AG04449 (cell line): Measurements from ENCODE around the gene P3H3.

Experiments used
- CTCF ChIA-PET: fragments of 350-600 bp; formaldehyde crosslinking; extraction: SDS; loops from one replicate; lab custom pipeline; 2021; ENCODE audit warnings: antibody characterized with exemption; lab: Yijun Ruan, JAX
- POLR2A ChIA-PET: fragments of 400-600, 350-600 bp; formaldehyde crosslinking; extraction: SDS; loops from one replicate; lab custom pipeline; 2020; ENCODE audit warnings: antibody characterized with exemption, inconsistent platforms; lab: Yijun Ruan, JAX
- DNase-seq: peaks from one replicate; pipeline ENCODE4 v3.0.0-alpha.2; 2010; ENCODE audit warnings: low read depth, low spot score
- H3K4me3 ChIP-seq: 2 replicates; pipeline ENCODE4 v1.5.1; 2011; ENCODE audit warnings: low read depth, mild to moderate bottlenecking, control low read depth, low read length
- CTCF ChIP-seq: IDR thresholded peaks from one replicate; pipeline ENCODE4 v1.5.1; 2011; ENCODE audit warnings: mild to moderate bottlenecking, moderate library complexity, low read length, control low read depth, inconsistent platforms; ENCODE audit not compliant: insufficient read depth; ENCODE audit errors: missing control alignments

The P3H3 gene

GRCh38 chr12:6840330-6840729 lies 12.1 kb downstream of the P3H3 start:
- POLR2A ChIA-PET: interaction anchor here (1.1 to 5.5 kb wide), 3 partner anchors 11 to 28 kb away, joined by 5 to 43 read pairs (median 17); partner anchors contain the start of genes CDCA3, P3H3 and USP5
- H3K4me3 ChIP-seq: no peak overlapping the region
- no peak for TF ChIP-seq CTCF
- DNase-seq: no peak
- CTCF ChIA-PET: interaction anchor here (1.6 to 18.1 kb wide), 6 partner anchors 8 to 87 kb away, joined by 5 to 316 read pairs (median 10); partner anchors contain the start of genes CDCA3, MLF2, P3H3 and SPSB2

GRCh38 chr12:6840761-6841515 lies 12.7 kb downstream of the P3H3 start, which contains the start of gene GNB3:
Gene GNB3, plus strand, starts transcription at chr12:6840925. Its CDS starts 363 bp downstream, at chr12:6841288.
- TF ChIP-seq CTCF: no peak
- ChIA-PET CTCF (interaction anchor here (1.6 to 18.1 kb wide), 5 partner anchors 11 to 88 kb away, joined by 5 to 316 read pairs (median 11); partner anchors contain the start of genes CDCA3, MLF2, P3H3 and SPSB2), POLR2A (interaction anchor here (1.1 to 5.5 kb wide), 3 partner anchors 11 to 27 kb away, joined by 5 to 43 read pairs (median 17); partner anchors contain the start of genes CDCA3, P3H3 and USP5)
- DNase-seq: no peak
- no peak within 1 kb of the TSS for H3K4me3 ChIP-seq

- no peak for TF ChIP-seq CTCF
- CTCF ChIA-PET: interaction anchor here (0.5 to 18.1 kb wide), 5 partner anchors 9 to 89 kb away, joined by 3 to 316 read pairs (median 11); partner anchors contain the start of genes CDCA3, MLF2, P3H3 and SPSB2
Measured at GRCh38 chr12:6842075-6842474, 13.9 kb downstream of the P3H3 start.

GRCh38 chr12:6843118-6843902 lies 15.1 kb downstream of the P3H3 start:
- H3K4me3 ChIP-seq: no peak overlapping the region
- no peak for DNase-seq
- ChIA-PET CTCF (interaction anchor here (1.5 to 18.1 kb wide), 3 partner anchors 13 to 90 kb away, joined by 3 to 316 read pairs (median 14); partner anchors contain the start of genes MLF2 and P3H3), POLR2A (interaction anchor here (1.0 to 5.5 kb wide), 6 partner anchors 8 to 308 kb away, joined by 3 to 43 read pairs (median 5); partner anchors contain the start of genes CDCA3, P3H3, TPI1 and USP5)
- TF ChIP-seq CTCF: no peak

More at GRCh38 chr12:6842075-6842474, 13.9 kb downstream of the P3H3 start:
- no peak overlapping the region for H3K4me3 ChIP-seq
- POLR2A ChIA-PET: interaction anchor here (1.1 to 5.5 kb wide), 3 partner anchors 9 to 13 kb away, joined by 3 to 43 read pairs (median 17); partner anchors contain the start of genes CDCA3, P3H3 and USP5
- DNase-seq: no peak

GRCh38 chr12:6845395-6845794 lies 17.2 kb downstream of the P3H3 start:
- no peak overlapping the region for H3K4me3 ChIP-seq
- TF ChIP-seq CTCF: no peak
- CTCF ChIA-PET: interaction anchor here (18.1 kb wide), 1 partner anchor 15 kb away, joined by 316 read pairs; the partner anchor contains the start of gene P3H3
- POLR2A ChIA-PET: interaction anchor here (2.1 kb wide), 1 partner anchor 16 kb away, joined by 14 read pairs; the partner anchor contains the start of gene P3H3
- DNase-seq: no peak
